Middle frontal gyrus (tissue), 1 donor: ENCODE data around the gene PTPRD.
"Not testable (repeated sequence)": the region's sequence is repeated elsewhere in the genome, so short reads cannot be mapped to it uniquely, and the experiment has no call there.

Experiments used
- DNase-seq: peaks from one replicate; pipeline ENCODE4 v3.0.0-alpha.2; 2015; ENCODE audit warnings: low spot score; ENCODE audit errors: extremely low spot score

PTPRD gene

DNA sequence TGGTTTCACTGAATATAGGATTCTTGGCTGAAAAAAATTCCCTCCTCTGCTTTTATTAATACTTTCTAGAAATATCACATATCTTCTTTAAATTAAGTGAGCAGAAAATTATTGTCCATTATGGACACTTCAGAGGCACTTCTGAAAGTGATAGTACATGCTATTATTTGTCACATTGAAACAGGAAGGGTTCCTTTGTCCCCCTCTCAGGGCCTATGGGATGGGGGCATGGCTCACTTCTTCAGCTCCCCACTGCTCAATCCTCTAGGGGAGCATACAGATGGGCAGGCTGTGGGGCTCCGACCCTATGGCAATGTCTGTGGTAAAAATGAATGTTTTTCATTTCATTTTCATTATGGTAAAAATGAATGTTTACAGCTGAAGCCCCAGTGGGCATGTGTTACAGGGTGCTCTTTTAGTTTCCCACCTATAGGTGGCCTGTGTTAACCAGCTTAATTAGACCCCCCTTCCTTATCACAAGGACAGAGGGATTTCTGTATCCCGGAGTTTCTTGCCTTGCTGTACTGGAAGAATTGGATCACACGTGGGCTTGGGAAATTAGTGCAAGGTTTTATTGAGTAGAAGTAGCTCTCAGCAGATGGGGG is 1225.2 kb downstream of the PTPRD start:
- DNase-seq = no peak

DNA sequence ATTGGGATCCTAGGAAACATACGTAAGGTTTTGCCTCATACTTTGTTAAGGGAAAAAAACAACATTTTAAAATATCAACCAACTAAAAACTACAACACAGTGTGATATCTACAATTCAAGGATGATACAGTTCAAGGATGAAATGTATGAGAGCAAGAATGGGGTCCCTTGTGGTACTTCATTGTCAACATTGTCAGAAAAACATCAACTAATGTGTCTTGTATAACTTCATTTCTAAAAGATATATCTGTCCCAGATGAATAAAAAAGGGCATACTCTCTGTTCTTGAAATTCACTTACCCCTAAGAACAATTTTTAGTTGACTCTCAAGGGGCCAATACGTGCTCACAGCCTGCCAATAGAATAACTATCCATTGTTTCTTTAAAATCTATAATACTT is 1250.5 kb downstream of the PTPRD start:
- no peak for DNase-seq

DNA sequence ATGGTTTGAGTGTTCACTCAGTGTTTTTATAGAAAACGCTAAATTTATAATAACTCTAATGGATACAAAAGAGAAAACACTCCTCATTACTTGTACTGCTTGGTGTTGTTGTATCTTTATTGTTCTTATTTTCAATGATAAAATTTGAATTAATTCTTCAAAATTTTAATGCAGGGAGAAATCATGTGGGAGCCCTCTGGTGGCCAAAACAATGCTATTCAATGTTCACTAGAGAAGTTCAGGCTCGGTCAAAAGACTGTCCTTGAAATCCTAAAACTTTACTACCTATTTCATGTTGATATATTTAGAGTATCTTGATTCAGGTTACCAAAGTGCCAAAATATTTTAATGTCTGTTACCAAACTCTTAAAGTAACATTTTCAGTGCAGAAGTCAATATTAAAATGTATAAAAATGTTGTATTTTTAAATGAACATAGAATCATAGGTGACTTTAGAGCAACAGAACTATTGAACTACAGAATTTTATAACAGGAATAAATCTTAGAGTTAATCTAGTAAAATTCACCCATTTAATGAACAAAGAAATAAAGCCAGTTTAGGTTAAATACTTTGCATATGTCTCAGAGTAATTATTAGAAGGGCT is 1259.8 kb downstream of the PTPRD start:
- DNase-seq = no peak

DNA sequence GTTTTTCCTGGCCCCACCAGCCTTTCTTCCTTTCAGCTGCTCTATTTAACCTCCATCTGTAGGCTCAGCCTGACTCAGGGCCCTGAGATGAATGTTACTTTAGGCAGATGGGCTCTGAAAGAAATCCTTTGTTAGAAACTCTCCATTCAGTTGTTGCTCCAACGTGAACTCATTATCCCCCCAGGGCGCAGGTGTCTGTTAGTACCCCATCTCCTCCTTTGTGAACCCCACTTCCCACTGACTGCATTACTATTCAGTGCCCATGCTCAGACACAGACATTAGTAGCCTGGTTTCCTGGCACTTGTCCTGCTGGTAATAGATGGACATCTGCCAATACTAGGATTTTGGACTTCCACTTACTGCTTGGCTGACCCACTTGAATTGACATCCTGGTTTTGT is 1271.6 kb downstream of the PTPRD start:
- DNase-seq = no peak

DNA sequence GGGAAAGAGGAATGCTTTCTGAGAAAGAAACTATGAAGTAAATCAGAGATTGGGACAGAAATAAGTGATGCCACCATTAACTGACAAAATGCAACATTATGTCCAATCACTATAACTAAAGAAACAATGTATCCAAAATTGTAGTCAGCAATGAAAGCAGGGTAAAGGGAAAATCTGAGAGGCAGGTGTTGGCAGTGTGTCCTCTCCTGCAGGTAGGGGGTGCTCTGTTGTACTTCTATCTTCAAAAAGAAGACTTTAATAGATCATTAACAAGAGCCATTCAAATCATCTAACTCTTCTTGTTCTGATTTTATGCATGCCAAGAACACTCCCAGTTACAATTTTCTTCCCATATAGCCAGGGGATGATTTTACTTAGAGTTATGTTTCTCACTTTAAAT is 1275.7 kb downstream of the PTPRD start:
- DNase-seq = no peak

DNA sequence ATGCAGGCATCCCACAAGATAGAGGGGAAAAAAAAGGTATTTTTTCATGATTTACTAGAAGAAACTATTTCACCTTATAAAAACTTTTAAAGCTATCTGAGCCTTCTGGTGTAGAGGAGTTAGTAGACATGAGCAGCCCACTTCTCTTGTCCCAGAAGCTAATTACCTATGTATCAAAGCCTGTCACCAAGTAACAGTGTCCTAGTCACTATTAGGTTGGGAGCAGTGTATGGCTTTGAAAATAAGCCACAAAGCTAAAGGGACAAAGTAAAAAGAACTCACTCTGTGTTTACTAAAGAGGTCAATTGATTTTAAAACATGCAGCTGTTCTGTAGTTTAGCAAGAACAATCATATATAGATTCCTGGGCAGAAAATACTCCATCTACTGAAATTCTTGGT is 1286.1 kb downstream of the PTPRD start:
- DNase-seq = no peak

DNA sequence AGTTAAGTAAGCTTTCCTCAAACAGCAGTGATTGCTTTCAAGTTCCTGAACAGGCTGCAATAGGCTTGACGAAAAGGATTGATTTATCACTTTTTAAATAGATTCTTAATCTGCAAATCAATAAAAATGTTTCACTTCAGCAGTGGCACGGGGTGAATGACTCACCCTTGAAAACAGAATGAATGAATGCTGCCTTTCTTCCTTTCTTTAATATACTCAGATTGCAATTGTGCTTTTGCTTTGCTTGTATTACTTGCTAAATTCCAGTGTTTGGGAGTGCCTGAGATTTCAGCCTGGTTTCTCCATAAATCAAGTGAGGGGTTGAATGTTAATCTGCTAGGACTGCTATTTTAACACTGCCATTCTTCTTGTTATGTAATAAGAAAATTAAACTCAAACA is 1293.8 kb downstream of the PTPRD start:
- DNase-seq = no peak

DNA sequence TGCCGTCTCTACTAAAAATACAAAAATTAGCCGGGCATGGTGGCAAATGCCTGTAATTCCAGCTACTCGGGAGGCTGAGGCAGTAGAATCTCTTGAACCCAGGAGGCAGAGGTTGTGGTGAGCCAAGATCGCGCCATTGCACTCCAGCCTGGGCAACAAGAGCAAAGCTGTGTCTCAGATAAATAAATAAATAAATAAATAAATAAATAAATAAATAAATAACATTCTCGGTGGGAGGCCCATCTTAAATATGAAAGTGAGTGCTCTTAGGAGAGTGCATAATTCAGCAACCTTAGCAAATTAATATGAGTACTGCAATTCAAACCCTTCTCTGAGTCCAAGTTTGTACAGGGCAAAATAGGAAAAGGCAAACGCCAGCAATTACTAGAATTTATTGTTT is 1302.1 kb downstream of the PTPRD start:
- DNase-seq = not testable (repeated sequence)

DNA sequence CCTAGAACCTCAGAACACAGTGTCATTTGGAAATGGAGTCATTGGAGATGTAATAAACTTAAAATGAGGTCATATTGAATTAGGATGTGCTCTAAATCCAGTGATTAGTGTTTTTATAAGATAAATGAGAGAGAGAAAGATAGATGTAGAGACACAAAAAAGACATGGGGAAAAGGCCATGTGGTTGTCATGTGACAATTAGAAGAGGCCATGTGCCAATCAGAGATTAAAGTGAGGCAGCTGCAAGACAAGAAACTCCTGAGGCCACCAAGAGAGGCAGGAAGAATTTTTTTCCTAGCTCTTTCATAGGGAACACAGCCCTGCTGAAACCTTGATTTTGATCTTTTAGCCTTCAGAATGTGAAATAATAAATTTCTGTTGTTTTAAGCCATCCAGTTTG is 1307.2 kb downstream of the PTPRD start:
- DNase-seq = no peak

DNA sequence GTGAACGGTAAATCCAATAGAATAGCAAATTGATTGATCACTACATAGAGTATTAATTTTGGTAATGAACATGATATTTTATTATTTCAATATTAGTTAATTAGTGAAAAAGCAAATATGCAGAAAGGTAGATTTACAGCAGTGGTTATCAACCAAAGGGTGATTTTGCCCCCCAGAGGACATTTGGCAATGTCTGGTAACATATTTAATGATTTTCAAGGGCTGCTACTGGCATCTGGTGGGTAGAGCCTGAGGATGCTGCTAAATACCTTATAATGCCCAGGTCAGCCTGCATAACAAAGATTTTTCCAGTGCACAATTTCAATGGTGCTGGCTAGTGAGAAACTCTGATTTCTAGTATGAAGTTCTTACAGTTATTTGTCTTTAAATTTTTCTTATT is 1313.7 kb downstream of the PTPRD start:
- DNase-seq = no peak

DNA sequence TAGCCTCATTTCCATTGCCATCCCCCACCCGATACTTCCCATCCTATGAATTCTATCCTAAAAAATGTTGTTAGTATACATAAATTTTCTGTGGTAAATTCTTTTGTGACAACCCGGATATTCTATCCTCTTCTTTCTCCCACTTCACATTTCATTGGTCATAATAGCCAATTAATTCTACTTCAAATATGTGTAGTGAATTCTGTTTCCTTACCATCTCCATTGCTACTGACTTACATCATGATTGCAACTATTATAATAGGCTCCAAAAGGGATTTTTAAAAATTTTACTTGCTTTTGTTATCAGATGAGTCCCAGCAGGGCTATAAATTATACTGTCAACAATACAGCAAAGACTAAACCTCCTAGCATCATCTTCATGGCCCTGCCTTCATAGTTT is 1326.8 kb downstream of the PTPRD start:
- no peak for DNase-seq

DNA sequence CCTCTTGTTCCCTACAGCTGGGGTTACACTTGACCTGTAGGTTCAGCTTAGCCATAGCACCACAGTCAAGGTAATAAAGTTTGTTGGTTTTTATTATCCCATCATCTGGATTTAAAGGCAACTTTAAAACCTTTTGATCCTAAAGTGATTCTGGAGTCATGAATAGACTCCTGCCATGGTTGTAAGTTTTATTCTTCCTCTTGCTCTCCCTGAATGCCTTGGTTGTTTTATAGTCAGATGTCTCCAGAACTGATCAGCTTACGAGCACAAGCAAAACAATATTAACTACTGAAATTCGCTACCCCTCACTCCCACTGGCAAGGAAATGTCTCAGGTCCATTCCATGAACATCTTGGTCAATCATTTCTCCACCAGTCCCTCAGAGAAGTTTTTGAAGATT is 1328.6 kb downstream of the PTPRD start:
- no peak for DNase-seq

DNA sequence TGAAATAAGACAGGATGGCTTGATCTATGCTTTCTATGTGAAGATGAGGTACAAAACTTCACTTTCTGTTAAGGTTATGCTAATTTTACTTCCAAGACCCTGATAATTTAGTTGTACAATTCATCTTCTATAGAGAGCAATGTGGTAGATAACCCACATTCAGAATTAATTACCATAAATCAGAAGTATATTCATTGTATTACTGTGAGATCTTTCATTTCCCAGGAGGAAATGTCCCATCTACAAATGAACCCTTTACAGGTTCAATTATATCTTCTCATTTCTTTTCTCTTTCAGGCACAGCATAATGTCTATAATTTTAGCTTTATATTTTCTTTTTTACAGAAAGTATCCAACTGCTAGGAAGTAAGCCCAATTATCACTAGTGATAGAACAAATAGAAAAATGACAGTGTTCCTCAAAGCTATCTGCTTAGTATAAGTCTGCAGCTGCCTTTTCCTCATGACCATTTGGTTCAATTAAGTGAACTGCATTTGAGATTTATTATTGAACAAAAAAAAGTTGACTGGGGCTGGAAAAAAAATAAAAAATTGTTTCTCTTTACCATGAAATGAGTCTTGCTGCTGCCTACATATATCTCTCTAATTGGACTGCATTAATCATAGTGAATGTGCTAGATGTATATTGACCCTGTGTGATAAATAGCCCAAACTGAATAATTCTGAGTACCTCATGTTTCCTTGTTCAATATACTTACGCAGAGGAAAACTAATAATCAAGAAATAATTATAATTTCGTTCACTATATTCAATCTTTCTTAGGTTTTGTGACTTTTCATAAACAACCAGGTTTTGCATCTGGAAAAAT is 1329.4 kb downstream of the PTPRD start:
- DNase-seq = no peak

DNA sequence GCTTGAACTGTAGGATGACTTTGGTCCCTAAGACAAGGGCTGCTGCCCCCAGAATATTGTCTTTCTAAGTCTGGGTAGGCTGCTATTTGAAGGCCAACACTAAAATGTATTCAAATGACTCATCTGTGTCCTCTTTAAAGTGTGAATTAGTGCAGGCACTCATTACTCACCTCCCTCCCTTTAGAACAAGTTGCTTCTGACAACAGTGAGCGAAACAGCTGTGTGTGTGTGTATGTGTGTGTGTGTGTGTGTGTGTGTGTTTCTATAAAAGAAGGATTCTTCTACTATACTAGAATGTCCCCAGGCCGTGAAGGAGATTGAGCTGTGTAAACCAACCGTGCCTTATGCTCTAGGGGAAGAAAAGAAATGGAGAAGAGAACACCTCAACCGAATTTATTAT is 1337.2 kb downstream of the PTPRD start:
- DNase-seq = no peak

DNA sequence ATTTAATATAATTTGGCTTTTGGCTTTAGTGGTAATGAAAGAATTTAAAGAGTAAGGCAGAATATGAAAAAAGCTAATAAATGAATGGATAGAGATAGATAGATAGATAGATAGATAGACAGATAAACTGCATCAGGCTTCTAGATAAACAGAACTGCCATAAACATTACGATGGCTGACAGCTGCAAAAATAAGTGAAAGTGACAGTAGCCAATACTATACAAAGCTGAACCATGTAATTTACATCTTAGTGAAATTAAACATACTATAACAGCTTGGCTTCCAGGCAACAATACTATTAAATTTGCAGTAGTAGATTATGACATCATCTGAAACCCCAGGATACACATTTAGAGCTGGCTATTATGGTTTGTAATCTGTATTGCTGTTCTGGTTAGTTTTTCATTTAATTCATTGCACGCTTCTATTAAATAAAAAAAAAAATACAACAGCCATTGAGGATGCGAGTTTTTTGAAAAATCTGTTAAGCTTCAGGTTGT is 1354.8 kb downstream of the PTPRD start:
- no peak for DNase-seq

DNA sequence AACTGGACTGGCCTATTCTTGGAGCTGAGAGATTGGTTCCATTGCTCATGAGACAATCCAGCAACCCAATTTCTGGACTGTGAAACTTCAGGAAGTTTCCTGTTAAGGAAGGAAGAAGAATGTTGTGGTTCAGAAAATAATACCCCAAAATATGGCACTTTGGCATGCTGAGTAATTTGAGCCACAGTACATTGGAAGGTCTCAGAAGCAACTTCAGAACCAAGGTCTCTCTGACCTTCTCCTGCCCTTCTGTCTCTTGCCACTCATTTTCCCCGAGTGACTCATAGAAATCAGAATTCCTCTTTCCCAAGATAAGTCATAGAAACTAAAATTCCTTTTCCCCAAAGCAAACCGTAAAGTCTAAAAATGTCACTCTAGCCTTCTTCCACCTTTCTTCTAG is 1366.1 kb downstream of the PTPRD start:
- no peak for DNase-seq

DNA sequence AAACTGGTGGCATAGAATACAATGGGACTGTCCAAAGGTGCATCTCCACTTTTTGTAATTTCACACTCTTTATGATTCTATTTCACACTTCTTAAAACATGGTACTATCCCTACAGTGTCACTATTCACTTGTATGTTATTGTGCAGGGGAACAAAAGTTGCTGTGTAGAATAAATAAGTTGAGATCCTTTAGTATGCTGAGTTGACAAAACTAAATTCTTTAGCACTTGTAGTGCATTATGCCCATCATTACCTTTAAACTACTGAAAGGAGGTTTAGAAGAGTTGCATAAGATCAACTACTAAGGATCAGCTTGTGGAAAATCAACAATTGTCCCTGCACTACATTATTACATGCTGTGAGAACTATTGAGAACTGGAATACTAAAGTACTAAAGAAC is 1380.9 kb downstream of the PTPRD start:
- no peak for DNase-seq

DNA sequence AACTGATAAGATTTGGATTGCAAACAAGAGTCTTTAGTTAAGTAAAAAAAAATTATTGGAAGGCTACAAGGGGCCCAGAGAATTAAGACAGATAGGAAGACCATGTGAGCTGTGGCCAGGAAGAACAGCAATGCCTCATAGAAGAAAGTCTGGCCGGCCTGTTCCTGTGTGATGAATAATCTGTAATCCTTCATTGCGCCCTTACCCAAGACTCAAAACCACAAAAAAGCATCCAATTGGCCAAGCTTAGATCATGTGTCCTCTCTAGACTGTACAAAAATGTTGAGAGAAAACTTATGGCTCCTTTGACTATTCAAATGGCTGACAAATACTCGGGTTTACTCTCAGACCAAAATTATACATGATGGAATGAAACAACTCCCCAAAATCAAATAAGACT is 1383.5 kb downstream of the PTPRD start:
- DNase-seq = no peak

DNA sequence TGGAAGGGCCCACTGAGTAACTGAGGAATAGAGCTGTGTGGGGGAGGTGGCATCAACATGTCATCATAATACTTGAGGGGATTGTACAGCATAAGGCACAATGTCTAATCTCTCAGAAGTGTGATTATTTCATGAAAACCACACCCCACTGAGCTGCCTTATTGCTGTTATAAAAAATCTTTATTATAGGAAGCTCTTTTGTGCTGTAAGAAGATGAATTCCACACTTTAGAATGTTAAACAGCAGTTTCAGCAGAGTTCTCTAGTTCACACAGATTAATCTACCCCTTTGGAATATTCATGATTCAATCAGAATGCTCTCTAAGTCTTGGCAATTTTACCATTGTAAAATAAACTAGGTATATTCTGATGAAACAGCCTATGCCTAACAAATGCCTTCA is 1389.6 kb downstream of the PTPRD start:
- no peak for DNase-seq

DNA sequence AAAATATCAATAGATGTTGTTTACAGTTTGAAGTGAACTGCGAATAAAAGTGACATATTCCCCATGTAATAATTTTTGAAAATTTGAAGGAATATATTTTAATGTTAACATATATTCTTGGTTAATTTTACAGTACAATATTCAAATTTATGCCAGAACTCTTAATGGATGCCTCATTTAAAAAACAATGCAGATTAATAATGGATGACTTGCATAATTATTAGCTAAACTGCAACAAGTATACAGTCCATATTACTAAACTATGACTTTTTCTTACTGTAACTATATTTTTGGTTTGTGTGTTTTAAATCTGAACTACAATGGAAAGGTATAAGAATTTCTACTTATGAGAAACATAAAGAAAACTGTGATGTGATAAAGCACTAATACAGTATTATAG is 1390.1 kb downstream of the PTPRD start:
- no peak for DNase-seq

DNA sequence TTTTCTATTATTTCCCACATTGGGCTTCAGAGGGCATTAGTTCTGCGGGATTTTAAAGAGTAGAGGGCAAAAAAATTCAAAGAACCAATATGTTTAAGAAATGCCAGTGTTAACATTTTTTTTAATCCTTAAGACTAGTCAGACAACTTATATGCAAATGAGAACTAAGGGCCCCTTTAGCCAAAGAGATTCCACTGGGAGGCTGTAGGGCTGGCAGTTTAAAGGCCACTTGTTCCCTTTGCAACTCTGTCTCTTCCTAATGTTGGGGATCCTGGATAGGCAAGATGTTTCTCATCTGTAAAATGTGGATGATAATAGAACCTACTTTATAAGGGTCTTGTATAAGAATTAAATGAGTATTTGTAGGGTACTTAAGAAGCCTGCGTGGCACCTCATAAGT is 1395.9 kb downstream of the PTPRD start:
- no peak for DNase-seq

DNA sequence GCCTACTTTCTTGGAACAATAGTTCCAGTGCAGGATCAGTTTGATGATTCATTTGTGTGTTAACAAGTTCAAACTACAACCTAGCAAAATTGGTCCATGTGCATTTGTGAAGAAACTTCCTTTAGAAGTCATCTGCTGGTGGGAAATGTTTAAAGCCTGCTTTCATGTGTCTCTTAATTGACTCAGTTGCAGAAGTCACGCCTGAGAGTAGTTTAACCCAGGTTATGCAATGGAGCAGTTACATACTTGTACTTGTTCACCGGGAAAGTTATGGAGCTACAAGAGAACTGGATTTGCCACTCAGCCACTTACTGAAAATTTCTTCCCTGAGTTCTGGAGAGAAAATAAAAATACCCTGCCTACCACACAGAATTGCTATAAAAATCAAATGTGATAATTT is 1397.8 kb downstream of the PTPRD start:
- DNase-seq = no peak

DNA sequence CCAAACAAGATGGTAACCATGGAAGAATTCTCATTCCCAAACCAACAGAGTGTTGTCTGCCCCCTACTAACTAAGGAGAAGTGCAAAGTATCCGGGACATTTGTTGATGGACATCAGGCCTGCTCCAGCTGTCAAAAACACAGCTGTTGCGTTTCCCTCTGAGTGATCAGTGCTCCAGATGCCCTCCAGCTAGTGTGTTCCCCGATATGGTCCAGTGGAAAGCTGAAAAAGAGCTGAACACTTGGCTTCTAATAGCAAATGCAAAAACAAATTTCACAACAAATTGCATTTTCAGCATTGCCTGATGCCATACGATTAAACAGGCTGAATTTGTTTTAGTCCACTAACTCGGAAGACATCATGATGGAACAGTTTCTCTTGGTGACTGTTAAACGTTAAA is 1398.7 kb downstream of the PTPRD start:
- DNase-seq = no peak
